NCI-H446 (cell line): ENCODE results near the gene PSMC1.

ENCODE experiments used
- DNase-seq, 2 experiments: peaks; one replicate each; lab custom pipeline; 2025; lab: John Stamatoyannopoulos, UW

Gene PSMC1

DNA sequence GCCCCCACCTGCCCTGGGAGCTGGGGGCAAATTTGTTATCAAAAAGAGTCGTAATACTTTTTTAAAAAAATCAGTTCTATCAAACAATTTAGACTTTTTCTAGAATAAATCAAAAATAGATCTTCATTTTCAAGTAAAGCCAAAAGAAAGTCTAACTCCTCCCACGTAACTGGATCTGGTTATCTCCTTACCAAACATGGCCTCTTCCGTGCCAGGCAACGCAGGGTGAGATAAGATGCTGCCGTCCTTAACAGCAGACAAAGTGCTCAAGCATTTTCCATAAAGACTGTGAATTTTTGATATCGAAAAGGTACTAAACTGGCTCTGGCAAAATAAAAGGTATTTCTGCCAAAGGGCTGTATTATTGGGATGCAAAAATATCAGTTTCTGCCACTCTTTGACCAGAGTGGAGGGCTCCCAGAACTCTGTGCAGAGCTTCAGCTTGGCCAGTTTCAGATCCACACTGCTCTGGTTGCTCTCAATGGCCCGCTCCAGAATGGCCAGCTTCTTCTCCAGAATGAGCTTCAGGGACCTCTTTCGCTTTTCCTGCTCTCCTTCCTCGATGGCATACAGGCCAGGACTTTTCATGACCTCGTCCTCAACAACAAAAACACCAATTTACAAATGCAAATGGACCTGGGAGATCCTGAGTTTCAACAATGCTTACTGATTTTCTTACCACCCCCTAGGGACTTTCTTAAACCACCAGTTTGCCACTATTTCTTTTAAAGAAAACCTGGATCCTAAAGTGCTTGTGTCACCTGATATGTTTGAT lies 46.4 kb downstream of the PSMC1 start:
- DNase-seq, result no peak

DNA sequence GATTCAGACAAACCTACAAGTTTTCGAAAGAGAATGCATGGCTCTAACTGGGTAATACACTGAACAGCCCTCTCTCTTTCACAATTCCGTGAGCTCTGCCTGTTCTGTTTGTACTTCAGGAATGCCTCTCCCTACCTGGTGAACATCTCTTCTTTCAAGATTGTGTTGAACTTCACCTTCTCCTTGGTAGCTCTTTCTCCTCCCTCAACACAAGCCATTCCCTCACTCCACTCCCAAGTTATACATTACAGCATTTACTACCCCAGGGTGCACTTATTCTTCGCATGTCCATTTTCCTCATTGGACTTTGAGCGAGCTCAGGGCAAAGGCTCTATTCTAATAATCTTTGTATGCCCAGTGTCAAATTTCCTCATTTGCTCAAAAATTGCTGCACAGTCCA lies 47.1 kb downstream of the PSMC1 start:
- no peak for DNase-seq

DNA sequence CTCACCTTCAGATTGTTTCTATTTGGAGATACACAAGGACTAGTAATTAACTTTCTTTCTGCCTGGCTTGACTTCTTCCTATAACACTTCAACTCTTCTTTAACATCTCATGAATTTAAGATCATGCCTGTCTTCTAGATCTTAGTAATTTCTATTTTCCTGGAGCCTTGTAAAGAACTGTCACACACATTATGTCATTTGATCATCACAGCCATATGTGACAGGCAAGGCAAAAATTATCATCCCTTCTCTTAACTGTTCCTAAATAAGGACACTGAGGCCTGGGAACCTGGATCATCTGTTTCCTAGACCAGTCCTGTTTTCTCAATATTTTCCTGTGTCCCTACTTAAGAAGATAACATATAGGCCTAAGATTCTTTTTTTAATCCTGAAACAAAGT lies 48.1 kb downstream of the PSMC1 start:
- no peak for DNase-seq

DNA sequence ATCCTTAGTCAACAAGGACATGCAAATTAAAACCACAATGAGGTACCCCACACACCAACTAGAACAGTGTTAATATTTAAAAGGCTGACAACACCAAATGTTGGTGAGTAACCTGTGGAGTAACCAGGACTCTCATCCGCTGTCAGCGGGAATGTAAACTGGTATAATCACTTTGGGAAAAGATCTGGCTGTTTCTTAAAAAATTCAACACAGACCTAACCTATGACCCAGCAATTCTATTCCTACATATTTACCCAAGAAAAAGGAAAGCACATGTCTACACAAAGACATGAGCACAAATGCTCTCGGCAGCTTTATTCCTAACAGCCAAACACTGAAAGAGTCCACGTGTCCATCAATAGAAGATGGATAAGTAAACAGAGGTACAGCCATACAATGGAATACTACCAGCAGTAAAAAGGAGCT lies 48.8 kb downstream of the PSMC1 start:
- no peak for DNase-seq

DNA sequence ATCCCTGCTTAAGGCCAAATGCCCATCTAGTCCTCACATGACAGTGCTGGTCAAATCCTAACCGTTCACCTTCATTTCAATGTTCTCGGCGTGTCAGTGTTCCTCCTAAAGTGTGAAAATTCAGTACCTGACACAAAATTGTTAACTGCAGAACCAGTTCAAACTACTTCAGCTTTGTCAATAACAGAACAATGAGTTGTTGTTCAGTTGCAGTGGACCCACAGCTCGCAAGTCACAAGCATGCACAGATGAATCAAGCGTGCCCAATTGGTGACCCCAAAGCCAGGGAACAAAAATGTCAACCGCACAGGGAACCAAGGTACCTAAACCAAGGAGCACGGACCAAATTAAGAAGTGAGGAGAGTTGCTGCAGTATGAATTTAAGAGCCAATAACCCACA lies 52.2 kb downstream of the PSMC1 start:
- no peak for DNase-seq

DNA sequence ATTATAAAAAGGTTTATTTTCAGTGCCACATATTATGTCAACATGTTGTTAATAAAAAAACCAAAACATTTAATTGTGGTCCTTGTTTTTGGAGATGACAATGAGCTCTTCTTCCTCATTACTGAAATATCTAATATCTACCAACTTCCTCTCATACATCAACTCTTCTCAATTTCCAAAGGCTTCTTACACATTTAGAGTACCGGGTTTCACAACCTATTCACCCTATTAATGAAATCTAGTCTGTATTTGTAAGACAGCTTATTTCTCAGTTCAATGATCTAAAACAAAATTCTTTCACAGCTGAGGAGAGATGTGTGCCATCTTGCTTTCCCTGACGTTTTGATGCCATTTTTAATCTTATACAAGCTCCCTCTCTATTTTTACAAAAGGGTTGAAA lies 60.9 kb downstream of the PSMC1 start:
- no peak for DNase-seq

DNA sequence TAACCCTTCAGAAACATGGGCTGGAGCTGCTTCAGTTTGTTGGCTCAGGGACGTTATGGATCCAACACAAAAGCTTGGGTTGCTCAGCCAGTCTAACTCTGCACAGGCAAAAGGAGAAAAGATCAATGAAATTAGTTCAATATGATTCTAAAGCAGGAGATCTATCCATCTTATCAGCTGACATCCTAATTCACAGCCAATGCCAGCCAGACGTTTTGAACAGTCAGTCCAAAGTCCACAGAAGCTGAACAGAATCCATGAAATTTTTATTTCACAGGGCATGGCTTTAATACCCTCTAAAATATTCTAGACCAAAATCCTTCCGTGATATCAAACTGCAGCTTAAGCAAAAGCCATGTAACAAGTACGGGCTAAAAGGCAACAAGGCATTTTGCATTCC lies 61.7 kb downstream of the PSMC1 start:
- no peak for DNase-seq

DNA sequence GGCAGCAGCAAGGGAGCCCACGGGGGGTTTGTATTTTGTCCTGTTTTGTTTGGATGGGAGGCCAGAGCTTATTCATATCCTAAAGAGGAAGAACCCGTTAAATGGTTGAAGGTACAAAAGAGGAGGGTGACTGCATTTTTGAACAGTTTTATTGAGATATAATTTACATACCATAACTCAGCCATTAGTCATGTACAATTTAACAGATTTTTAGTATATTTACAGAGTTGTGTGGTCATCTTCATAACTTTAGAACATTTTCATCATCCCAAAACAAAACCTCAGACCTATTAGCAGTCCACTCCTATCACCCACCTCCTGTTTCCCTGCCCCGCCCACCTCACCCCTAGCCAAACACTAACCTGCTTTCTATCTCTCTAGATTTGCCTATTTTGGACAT lies 62.8 kb downstream of the PSMC1 start:
- DNase-seq, result no peak

DNA sequence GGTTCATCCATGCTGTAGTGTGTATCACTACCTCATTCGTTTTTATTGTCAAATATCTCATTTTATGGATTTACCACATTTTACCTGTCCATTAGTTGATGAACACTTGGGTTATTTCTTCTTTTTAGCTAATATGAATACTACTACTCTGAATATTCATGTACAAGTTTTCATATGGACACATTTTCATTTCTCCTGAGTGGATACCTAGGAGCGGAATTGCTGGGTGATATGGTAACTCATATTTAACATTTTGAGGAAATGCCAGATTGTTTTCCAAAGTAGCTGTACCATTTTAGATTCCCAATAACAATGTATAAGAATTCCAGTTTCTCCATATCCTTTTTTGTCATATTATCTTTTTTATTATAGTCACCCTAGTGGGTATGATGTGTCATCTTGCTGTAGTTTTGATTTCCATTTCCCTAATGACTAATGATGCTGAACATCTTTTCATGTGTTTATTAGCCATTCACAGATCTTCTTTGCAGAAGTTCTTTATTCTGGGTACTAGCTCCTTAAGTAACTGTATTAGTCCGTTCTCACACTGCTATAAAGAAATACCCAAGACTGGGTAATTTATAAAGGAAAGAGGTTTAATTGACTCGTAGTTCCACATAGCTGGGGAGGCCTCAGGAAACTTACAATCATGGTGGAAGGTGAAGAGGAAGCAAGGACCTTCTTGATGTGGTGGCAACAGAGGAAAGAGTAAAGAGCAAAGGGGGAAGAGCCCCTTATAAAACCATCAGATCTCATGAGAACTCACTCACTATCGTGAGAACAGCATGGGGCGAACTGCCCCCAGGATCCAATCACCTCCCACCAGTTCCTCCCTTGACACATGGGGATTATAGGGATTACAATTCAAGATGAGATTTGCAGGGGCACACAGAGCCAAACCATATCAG lies 63.5 kb downstream of the PSMC1 start:
- DNase-seq, result no peak

DNA sequence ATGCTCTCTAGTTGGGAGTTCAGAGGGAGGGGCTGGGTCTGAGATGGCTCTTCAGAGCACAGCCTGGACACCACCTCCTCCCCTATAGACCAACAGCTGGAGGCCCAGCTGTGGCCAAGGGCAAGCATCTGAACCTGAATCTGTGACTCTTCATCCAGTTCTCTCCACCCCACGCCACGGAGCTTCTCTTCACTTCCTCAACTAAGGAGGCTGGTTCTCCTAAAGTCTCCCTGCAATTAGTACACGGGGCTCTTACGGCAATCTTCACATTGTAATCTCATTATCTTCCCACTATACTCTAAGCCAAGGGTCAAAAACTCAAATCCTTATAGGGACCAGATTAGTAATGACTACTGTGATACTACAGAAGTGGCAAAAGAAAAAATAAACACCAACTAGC lies 65.5 kb downstream of the PSMC1 start:
- no peak for DNase-seq
